GM21423 (cell line): Measurements from ENCODE around the gene TMEM63C.

Source experiments
- ATAC-seq: cut with Tn5 transposase; IDR thresholded peaks from one replicate; pipeline ENCODE4 v1.9.1; 2021; ENCODE audit warnings: mild to moderate bottlenecking, moderate library complexity; ENCODE audit not compliant: unreplicated experiment

TMEM63C gene

GRCh38 chr14:77250927-77251326 lies 69.3 kb downstream of the TMEM63C start:
- ATAC-seq, result no peak

- no peak for ATAC-seq
Observed at GRCh38 chr14:77251870-77252269, 70.3 kb downstream of the TMEM63C start.

- no peak for ATAC-seq
Observed at GRCh38 chr14:77253333-77254190, 72.0 kb downstream of the TMEM63C start.

GRCh38 chr14:77256694-77257093 lies 75.1 kb downstream of the TMEM63C start:
- ATAC-seq, result no peak

GRCh38 chr14:77257700-77258099 lies 76.1 kb downstream of the TMEM63C start:
- ATAC-seq, result no peak

GRCh38 chr14:77258566-77258965 lies 77.0 kb downstream of the TMEM63C start:
- ATAC-seq, result no peak

GRCh38 chr14:77259025-77259715 lies 77.6 kb downstream of the TMEM63C start:
- ATAC-seq, result no peak

- no peak for ATAC-seq
Observed at GRCh38 chr14:77260199-77260598, 78.6 kb downstream of the TMEM63C start.

GRCh38 chr14:77260631-77261030 lies 79.0 kb downstream of the TMEM63C start:
- ATAC-seq, result no peak

GRCh38 chr14:77264466-77265186 lies 83.0 kb downstream of the TMEM63C start:
- ATAC-seq, result no peak

- no peak for ATAC-seq
Observed at GRCh38 chr14:77265187-77265515, 83.6 kb downstream of the TMEM63C start.

GRCh38 chr14:77265561-77266335 lies 84.2 kb downstream of the TMEM63C start:
- ATAC-seq, result no peak

GRCh38 chr14:77266336-77266735 lies 84.7 kb downstream of the TMEM63C start:
- no peak for ATAC-seq

GRCh38 chr14:77267937-77268699 lies 86.5 kb downstream of the TMEM63C start:
- no peak for ATAC-seq

GRCh38 chr14:77268989-77269600 lies 87.5 kb downstream of the TMEM63C start:
- no peak for ATAC-seq

GRCh38 chr14:77270361-77271112 lies 88.9 kb downstream of the TMEM63C start:
- ATAC-seq, result no peak

- no peak for ATAC-seq
Observed at GRCh38 chr14:77271113-77271710, 89.6 kb downstream of the TMEM63C start, which contains the start of gene NGB. Gene NGB, minus strand, starts transcription at chr14:77271206. Its CDS starts 269 bp downstream, at chr14:77270937.

GRCh38 chr14:77272261-77272660 lies 90.7 kb downstream of the TMEM63C start:
- no peak for ATAC-seq

GRCh38 chr14:77273796-77274195 lies 92.2 kb downstream of the TMEM63C start:
- ATAC-seq, result no peak
